ACHN (cell line): ENCODE results near the gene EXOC4.

Source experiments
- DNase-seq: peaks from one replicate; pipeline ENCODE4 v3.0.0-alpha.2; 2015
- in situ Hi-C: cut with HindIII; loops from 2 replicates; pipeline ENCODE4 v1.10.0; 2017; ENCODE audit warnings: low sequenced_read_pairs, low pct_ligation_motif_present, low pct_unique_long_range_greater_than_20kb

The EXOC4 gene

DNA sequence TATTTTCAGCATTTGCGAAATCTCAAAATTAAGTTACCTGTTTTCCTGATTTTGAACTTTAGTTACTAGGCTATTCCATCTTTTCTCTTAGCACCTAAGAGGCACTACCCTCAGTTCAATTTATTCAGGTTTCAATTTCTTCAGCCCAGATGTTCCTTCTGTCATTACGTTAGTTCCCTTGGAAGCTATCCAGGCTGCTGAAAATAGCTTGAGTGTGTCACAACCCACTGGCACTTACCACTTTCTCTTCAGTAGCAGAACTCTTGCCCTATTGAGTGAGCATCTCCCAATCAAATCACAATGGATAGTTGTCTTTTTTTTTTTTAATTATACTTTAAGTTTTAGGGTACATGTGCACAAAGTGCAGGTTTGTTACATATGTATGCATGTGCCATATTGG, 541.6 kb downstream of the EXOC4 start:
- in situ Hi-C loops: no loop called here
- DNase-seq: no peak

DNA sequence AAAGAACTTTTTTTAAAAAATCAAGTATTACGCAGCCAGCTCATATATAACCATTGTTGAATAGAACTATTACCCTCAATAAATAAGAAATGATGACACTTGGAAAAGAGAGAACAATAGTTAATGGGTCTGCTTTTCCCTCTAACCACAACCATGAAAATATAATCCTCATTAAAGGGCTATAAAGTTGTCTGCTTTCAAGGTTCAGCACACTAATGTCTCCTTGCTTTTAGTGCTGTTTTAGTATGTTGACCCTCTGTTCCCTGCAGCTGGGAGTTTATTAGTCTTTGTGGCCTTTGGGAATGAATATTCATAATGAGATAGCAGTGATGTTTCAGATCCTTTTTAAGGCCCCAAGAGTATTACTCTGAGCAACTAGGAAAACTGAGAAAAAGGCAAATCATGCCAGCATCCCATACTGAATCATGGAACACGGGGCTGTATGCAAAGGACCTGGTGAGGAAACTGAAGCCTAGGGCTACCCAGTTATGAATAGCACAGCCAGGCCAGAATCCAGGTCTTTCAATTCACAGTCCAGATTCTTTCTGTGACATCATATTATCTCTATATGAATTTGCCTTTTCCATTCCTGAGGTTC, 542.3 kb downstream of the EXOC4 start:
- in situ Hi-C loops: no loop called here

DNA sequence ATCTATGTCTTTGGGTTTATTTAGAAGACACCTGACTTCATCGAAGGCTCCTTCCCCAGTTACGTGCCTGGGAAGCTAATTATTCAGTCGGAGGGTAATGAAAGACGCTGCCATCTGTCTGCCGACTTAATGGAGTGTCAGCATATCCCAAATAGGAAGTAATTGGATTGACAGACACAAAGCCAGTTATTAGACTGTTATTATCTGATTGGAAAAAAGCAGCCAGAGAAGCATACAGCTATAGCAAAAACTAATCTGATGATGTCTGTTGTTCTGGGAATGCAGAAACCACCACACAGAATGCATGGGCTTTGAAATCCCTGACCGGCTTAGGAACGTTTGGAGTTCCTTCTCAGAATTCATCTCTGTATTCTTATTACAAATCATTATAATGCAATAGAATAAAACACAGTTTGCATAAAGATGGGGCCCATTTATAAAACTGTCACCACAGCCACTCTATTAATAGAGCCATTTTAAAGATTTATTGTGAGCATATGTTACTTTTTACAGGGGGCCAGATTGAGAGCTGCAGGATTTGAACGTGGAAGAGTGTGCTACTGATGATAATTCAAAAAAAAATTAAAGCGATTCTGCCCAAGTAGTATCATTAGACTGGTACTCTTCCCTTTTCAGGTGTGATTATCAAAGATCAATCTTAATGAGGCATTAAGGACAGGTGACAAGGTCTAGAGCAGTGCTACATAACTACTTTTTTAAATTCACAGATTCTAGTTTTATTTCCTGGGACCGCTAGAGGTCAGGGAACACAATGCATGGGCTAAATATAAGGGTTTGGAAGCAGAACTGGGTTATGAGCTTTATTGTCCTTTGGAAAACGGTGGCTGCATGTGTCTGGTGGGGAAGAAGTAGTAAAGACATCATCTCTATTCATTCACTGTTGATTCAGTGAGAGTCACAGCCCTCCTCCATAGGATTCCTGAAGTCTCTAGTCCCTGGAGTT, 544.2 kb downstream of the EXOC4 start:
- in situ Hi-C loops: no loop called here
- no peak for DNase-seq

More for the DNA sequence above, 542.3 kb downstream of the EXOC4 start:
- DNase-seq: no peak

DNA sequence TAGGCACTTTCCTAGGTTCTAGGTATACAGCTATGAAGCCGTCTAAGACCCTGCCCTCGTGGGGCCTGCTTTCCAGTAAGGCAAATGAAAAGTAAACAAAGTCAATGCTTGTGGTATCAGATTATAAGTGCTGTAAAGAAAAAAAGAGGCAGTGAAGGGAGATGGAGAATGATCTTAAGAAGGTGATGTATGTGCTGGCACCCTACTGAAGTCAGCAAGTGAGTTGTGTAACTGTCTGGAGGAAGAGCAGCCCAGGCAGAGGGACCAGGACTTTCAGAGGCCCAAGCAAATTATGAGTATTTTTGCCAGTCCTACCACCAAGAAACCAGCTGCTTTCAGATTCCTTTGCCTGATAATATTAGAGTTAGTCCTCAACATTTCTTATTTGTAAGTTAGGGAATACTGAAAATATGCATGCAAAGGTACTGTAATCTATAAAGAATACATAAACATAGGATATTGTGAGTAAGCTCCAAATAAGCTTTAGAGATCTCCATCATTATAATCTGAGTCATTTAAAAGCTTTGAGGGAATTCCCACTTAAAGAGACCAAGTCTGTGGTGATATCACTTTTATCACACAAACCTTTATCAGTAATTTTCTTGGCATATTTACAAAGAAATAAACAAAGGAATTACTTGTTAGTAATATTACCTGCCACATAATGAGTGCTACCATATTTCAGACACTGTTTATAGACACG, 545.1 kb downstream of the EXOC4 start:
- in situ Hi-C loops: no loop called here
- no peak for DNase-seq

DNA sequence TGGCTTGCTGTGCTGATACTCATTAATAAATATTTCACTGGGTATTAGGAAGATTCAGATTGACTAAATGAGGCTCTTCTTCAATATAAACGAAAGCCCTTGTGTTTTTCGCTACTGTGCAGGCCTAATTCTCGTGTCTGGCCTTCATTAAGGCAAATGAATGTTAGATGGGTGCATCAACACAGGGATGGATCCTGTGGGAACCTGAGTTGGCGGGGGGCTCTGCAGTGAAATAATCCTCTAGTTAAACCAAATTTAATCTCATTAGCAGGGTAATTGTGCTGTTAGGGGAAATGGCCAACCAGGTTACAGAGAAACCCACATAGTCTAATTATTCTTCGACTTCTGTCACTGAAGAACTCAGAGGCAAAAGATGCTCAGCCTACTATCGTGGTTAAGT, 548.5 kb downstream of the EXOC4 start:
- in situ Hi-C loops: no loop called here
- DNase-seq: no peak

DNA sequence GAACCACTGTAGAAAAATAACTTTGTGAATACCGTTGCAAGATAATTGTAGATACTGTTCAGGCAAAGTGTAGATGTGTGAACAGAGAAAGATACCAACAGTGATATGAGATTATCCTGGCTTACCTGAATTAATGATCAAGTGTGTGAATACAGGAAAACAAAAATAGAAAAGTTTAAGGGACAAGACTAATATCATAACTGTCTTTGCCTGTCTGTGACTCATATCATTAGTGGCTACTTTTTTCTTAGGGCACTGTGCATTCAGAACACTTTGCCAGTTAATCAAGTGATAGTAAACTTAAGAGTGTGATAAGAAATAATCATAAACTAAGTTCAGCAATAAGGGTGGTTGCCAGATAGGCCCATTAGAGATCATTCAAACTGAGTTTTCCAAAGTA, 551.2 kb downstream of the EXOC4 start:
- in situ Hi-C loops: no loop called here
- DNase-seq: no peak

DNA sequence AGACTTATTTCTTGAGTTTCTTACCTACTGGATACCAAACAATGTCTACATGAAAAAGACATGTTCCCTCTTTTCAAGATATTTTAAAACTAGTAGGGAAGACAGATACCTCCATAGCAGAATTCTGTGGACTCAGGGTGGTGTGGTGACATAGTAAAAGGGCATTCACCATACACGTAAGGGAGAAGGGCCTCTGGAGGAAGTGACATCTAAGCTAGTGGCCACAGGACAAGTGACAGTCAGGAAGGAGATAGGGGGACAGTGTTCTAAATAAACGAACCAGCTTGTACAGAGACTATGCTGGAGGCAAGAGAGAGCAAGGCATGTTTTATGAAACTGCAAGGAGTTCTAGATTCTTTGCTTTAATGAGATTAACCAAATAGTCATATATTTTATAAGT, 552.5 kb downstream of the EXOC4 start:
- DNase-seq: no peak
- in situ Hi-C loops: no loop called here

DNA sequence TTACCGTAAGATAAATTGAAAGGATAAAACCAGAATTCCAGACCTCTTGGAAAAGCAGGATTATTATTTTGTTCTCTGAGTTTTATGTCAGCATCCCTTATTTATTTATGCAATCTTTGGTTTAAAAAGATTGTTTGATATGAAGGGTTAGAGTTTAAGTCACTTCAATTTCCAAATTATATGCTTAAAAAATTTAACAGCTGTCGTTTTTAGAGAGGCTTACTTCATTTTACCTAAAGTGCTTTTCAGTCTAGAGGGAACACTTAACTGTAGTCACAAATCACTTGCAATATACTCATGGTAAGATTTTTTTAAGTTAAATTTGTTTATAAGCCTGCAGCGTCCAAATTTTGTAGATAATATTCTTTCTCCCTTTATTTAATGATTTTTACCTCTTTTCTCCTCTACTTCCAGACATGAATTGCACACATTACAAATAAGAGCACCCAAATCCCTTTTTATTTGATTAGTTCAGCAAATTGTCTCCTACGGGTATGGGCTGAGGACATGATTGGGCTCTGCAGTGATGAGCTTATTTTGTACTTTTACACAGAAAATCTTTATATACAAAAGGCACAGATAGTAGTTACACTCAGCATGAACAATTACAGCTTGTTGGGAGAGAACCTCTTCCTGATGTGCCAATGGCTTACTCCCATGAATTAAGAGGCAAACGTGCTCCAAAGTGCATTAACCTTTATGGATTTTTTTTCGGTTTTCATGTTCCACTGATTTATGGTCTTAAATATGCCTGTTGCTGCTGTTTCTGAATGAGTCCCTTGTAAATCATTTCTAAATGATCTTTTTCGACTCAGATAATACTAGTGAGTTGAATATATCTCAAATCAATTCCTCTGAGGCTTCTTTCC, 555.0 kb downstream of the EXOC4 start:
- DNase-seq: no peak
- in situ Hi-C loops: no loop called here

DNA sequence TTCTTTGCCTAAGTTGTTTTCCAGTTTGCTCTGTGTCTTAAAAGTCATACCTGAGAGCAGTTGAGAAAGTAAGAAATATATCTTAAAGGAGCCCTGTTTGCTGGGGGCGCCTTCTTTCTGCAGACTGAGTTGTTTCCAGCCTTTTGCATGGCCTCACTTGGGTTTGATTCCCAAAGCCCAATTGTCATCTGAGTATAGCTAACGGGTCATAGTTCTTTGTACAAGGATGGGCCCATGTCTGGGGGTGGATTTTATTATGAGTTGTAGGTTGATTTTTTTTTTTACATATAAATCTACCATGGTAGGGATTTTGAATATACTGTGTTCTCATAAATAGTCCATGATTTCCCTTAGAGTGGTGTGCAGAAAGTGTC, 555.6 kb downstream of the EXOC4 start:
- in situ Hi-C loops: no loop called here
- no peak for DNase-seq

DNA sequence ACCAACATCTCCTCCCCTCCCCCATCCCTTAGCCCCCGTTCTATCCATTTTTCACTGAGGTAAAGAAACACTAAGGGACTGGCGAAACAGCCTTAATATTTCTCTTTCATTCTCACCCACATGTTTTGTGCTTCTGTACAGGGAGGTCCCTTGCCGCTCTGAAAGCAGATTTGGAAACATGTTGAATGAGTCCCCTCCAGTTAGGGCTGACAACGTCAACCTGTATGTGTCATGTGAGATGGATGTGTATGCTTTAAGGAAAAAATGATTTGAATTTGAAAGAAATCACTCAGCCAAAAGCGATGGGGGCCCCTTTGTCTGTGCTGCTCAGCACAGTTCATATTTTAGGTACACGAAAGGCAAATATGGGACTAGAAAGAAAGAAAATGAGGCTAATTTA, 560.0 kb downstream of the EXOC4 start:
- DNase-seq: no peak
- in situ Hi-C loops: no loop called here

DNA sequence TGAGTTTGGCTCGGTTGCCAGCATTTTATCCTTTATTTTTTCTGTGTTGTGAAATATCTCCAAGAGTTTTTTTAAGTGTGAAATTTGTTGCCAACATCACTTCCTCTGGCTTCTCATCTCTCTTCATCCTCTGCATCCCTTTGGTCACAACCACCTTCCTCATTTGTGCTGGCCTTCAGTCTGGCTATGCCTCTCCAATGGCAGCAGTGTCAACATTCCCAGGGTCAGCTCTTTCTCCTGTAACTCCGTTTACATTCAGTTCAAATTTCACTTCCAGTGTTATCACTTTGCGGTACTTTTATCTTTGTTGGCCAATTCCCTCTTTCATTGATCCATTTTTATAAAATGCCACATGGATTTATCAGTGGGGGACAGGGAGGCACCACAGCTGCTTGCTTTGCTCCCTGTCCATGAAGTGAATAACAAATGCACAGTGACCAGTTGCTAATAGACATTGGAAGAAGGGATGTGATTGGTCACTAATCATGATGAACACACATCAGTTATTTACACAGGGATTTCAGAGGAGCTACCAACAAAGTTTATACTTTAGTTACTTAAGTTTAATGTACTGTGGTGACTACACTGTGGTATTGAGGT, 562.8 kb downstream of the EXOC4 start:
- no peak for DNase-seq
- in situ Hi-C loops: no loop called here

DNA sequence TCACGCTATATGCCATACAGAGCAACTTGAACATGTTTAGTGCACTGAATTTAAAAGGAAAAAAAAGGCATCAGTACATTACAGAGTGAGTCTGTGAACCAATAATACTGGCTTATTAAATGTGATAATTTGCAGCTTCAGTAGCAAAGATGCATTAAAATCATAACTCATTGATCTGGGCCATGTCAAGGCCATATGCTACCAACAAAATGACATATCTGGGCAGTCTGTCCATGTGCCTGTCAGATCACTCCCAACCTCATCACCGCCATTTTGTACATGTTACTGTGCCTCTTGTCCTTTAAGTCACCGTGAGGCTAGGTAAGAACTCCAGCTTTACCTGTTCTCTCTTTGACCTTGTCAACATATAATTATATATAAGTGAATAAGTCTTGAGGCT, 566.8 kb downstream of the EXOC4 start:
- no peak for DNase-seq
- in situ Hi-C loops: no loop called here

DNA sequence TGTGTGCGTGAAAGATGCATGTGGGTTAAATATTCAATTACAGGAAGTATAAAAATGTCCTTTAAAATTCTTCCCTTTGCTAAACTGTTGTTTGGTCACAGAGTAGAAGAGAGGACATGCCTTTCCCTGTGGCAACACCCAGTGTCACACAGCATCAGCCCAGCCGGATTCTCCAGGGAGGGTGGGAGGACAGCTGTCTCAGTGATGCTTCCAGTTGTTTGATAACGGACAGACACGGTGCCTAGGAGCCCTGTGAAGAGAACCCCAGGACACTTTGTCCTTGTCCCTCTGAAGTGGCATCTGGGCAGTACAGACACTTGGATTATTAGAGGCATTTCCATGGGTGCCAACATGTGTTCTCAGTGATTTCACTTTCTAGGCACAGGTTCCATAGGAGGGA, 567.7 kb downstream of the EXOC4 start:
- in situ Hi-C loops: no loop called here
- DNase-seq: no peak

DNA sequence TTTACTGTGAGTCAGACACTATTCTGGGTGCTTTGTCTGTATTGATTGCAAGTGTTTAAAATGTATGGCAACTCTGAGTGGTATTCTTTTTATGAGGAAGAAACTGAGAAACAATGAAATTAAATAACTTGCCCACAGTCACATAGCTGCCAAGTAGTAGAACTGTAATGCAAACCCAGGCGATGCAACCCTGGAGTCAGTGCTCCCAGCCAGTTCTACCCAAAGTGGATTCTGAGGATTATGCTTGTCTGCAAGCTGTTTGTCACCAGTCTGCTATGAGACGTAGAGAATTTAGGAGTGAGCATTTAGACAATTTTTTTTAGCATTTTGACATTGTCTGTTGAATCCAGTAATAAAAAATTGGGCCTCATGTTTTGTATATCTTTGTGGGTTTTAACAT, 568.3 kb downstream of the EXOC4 start:
- in situ Hi-C loops: no loop called here
- DNase-seq: no peak

DNA sequence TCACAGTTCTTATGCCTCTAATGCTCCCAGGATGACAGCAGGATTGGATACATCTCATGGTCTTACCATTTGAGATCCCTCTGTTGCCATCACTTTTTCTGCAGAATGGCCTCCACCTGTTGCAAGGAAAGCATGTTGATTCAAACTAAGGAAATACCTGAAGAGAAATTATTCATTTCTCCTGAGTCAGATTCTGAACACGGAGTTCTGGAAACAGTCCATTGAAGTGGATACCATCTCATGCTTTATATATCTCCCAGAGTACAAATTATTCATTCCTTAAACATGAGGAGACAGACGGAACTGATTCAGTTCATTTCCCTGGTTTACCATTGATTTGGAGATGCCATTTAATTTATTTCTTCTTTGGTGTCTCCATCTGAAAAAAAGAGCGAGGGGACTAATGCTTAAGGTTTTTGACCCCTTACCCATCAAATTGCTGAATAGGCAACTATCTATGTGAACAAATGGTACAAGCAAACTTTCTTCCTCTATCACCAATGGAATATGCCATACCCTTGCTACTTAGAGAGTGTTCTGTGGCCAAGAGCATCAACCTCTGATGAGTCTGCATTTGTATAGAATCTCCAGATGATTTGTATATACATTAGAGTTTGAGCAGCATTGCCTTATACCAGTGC, 569.2 kb downstream of the EXOC4 start:
- in situ Hi-C loops: no loop called here

DNA sequence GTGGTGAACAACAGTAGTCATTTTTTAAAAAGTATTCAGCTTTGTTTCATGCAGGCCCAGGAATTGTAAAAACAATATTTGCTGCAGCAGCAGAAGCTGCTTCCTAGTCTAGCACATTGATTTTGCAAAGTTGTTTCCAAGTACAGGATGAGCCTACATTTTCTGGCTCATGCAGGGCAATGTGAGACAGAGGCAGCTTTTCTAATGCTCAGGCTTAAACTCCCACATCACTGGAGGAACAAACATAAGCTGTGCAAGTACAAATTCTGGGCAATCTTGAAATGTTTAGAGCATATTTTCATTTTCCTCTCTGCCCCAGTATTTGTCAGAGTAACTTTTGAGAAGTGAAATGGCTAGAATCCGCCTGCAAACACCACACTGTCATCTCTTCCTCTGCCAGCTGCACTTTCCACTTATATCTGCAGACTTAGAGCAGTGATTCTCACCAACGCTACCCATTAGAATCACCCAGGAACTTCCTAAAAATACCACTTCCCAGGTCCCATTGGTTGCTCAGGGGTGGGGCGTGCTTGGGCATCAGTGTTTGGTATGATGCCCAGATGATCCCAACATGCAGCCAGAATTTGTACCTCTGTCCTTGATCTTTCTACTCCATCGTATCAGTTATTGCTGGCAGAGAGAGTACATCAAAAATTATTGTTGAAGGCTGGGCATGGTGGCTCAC, 570.1 kb downstream of the EXOC4 start:
- in situ Hi-C loops: no loop called here

More for the DNA sequence above, 569.2 kb downstream of the EXOC4 start:
- DNase-seq: no peak

DNA sequence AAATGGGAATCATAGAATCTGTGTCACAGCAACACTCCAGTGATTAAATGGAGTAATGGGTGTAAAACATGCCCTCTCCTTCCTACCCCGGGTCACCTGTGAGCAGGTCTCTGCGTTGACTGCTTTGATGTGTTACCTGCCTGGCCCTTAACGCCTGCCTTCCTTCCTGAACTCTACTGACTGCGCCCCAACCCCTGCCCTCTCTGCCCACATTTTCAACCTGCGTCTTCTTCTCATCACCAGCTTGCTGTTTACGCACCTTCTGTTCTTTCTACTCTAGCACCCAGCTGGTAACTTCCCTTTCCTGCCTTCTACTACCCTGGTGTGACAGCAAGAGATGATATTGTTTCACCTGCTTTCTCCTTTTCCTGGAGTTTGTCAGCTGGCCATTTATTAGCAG, 571.3 kb downstream of the EXOC4 start:
- DNase-seq: no peak
- in situ Hi-C loops: no loop called here

More for the DNA sequence above, 570.1 kb downstream of the EXOC4 start:
- DNase-seq: no peak
